NCI-H1417 treated with DMSO at 0.1 percent for 48 hours (cell line): ENCODE measurements around the gene GH1.

ENCODE experiments used
- DNase-seq: peaks from one replicate; lab custom pipeline; 2025; lab: John Stamatoyannopoulos, UW

GH1 gene

DNA sequence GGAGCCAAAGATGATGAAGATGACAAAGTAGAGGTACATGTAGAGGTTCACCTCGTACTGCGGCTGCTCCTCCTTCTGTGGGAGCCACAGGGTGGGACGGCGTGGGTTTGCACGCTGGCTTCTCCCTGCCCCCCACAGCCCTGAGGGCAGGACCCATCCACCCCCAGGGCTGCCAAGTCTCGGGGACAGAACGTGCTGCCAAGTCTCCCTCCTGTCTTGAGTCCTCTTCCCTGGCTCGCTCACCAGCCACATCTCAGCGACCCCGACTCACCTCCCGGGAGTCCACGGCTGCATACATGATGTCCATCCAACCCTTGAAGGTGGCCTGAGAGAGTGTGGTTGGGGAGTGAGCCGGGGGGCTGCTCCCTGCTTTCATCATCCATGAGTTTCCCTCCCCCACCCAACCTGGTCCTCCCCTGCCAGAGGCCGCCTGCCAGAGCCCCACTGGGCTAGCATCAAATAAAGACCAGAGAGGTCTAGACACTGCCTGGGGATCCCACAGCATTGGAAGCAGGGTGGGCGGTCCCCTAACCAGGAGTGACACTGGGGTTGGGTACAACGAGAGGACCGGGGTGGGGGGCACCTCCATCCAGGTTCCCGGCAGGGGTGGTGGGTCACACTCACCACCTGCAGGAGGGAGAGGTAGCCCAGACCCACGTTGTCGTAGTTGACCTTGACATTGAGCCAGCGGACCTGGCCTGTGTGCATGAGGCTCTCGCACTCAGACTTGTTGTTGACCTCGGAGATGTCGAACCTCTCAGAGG lies 26.3 kb upstream of the GH1 start:
- no peak for DNase-seq

DNA sequence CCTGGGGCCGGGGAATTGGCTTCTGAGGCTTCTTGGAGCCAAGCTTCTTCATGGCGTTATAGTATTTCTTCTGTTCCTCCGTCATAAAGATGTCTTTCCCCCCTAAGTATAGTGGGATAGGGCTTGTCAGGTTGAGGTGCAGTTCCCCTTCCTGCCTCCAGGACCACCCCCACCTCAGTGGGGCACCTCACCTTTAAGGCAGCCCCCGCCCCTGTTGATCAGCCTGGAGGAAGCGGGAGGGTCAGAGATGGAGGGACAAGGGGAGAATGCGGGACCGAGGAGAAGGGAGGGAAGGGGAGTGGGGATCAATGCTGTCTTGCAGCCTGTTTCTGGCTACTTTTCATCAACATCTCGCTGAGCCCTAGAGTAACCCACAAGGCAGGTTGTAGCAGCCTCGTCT lies 25.1 kb upstream of the GH1 start:
- no peak for DNase-seq

DNA sequence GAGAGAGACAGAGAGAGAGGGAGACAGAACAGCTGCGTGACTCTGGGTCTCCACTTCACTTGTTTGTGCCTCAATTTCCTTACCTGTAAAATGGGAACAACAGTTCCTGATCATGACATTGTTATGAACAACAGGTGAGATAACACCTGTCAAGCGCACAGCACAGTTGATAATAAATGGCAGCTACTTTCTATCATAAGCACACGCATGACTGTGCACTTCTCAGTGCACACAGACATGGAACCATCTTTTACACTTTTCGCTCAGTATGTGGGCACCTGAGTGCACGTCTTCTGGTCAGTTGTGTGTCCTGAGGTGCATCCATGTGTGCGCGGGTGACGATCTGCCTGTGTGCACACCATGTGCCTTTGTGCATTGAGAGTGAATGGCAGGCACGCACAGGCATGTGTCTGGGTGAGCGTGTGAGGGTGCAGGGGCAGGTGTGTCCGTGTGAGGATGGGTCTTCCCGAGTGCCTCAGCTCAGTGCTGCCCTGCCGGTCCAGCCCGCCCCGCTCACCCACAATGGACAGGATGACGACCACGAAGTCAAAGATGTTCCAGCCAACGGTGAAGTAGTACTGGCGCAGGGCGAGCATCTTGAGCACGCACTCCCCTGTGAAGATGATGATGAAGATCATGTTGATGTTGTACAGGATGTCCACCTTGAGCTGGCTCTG lies 23.8 kb upstream of the GH1 start:
- DNase-seq = no peak

DNA sequence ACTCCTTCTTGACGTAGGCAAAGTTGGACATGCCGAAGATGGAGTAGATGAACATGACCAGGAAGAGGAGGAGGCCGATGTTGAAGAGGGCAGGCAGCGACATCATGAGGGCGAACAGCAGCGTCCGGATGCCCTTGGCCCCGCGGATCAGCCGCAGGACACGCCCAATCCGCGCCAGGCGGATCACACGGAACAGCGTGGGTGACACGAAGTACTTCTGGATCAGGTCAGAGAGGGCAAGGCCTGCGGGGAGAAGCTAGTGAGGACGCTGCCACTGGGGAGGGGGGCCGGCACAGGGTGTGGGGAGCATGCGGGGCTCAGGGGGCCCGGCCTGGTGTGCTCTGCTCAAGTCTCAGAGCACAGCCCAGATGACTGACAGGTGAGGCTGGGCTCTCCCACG lies 23.1 kb upstream of the GH1 start:
- DNase-seq = no peak

DNA sequence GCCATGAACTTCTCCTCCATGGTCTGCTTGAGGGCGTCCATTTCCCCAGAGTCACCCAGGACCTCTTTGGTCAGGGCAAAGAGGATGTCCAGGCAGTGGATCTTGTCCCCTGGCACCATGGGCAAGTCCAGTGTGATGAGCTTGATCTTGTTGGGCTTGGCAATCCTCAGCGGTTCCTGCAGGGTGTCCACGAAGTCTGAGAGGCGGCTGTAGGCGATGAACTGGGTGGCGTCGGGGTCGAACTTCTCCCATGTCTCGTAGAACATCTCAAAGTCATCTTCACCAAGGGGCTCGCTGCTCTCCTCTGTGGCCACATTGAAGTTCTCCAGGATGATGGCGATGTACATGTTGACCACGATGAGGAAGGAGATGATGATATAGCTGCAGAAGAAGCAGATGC lies 22.5 kb upstream of the GH1 start:
- no peak for DNase-seq

DNA sequence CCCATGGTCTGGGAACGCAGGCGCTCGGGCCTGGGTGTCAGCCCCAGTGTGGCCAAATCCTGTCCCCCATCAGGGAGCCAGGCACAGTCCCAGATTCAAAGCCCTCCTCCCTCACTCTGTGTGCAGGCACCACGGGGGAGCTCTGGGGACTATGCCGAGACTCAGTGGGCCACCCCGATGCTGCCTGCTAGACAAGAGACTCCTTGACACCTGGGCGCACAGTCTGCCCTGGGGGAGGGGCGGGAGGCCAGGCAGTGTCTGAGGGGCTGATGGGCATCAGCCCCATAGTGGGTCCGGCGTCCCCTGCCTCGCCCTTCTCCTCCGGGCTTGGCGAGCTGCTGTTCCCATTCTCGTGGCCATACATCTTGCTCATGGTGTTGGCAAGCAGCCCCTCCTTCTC lies 21.9 kb upstream of the GH1 start:
- no peak for DNase-seq

DNA sequence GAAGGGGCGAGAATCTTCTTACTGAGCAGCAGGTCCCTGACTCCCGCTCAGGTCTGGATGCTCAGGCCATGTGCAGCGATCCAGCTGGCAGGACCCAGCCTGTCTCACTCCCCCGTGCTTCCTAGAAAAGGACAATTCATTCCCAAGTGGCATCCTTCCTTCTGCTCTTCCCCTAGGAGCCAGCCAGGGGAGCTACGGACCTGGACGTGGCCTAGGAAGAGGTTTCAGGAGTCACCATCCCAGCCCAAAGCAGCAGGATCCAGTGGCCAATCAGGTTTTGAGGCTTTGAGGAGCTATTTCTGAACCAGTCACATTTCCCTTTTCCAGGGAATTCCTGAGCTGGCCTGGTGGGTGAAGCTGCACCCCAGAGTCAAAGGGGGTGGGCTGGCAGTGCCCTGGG lies 21.2 kb upstream of the GH1 start:
- no peak for DNase-seq

DNA sequence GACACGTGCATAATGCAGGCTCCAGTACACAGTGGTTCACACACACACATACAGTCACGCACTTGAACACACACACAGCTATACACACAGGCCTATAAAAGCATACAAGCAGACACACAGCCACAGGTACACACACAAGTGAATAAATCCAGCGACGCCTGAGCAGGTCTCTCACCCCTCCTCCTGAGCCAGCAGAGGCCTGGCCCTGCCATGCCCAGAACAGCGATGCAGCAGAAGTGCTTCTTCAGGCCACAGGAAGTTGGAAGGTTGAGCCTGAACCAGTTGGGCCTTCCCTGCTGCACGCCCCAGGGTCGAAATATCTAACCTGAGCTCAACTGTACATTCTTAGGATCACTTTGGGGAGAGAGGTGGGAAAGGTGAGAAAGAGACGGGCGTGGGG lies 20.8 kb upstream of the GH1 start:
- no peak for DNase-seq

DNA sequence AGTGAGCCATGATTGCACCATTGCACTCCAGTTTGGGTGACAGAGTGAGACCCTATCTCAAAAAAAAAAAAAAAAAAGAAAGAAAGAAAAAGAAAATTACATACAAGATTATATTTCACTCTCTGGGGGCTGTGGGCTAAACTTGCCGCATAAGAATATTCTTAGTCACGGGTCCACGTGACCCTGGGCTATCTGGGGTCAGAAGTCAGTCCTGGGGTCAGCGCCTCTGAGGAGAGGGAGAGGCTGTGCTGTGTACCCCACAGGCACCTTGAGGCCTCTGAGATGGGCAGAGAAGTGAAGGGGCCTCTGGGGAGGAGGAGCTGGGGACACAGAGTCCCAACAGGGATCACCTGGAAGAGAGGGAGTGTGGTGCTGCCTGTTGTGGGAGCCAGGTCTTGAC lies 19.3 kb upstream of the GH1 start:
- DNase-seq = no peak

DNA sequence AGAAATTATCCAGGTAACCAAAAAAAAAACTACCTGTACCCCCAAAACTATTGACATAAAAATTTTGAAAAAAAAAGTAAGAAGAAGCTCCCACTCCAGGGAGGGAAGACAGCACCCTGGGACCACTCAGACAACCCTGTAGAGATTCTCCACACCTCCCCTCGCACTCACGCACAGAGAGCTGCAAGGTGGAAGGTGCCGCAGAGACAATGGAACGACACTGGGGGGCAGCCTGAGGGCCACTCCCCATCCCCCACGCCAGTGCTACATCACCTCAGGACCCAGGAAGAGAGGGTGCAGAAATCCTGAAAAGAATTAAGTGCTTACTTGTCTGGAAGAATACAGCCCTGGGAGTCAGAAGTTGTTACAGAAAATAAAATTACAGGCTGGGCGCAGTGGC lies 18.7 kb upstream of the GH1 start:
- no peak for DNase-seq

DNA sequence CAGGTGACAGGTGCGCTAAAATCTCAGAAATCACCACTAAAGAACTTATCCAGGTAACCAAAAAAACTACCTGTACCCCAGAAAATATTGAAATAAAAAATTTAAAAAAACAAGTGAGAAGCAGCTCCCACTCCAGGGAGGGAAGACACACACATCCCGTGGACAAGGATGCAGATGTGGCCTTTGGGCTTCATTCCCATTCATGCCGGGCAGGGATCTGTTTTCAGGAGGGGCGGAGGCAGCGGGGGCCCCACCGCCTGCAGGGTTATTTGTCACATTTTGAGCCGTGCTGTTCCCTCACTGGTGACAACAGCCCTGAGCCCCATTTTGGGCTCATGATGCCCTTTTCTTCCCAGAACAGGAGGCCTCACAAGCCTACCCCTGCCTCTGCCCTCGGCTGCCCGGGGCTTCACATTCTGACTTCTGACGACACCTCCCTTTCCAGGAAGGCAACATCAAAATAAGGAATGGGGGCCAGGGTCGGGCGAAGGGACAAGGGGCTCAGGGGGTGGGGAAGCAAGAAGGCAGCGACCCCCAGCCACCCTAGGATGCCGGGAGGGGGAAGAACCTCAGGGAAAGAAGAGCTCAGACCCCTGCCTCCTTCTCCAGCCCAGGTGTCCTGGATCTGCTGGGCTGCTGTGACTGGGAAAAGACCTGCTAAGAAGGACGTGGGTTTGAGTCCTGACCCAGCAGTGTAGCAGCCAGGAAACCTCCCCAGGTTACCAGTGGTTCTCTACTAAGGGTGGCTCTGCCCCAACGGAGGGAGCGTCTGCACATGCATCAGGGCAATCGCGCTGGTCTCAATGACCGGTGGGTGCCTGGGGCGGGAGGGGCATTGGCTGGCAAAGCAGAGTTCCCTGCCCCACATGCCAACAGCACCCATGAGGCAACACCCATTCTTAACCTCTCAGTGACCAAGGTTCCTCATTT lies 15.8 kb upstream of the GH1 start:
- DNase-seq = no peak

DNA sequence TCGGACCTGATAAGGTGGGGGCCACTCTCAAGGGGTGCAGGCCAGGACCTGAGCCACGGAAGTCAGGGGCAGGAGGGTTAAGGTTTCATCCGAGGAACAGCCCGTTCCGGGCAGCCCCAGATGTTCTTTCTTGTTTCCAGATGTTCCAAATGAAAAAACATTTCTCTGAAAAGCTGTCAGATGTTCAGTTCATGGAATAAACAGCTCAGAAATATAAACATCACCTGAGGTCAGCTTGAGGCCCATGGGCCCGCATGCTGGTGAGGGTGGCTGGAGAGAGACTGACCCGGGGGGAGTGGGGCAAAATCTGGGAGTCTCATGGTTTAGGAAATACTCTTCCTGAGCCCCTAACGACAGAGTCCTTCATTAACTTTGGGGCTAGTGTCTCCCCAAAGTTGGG lies 15.0 kb upstream of the GH1 start:
- no peak for DNase-seq

DNA sequence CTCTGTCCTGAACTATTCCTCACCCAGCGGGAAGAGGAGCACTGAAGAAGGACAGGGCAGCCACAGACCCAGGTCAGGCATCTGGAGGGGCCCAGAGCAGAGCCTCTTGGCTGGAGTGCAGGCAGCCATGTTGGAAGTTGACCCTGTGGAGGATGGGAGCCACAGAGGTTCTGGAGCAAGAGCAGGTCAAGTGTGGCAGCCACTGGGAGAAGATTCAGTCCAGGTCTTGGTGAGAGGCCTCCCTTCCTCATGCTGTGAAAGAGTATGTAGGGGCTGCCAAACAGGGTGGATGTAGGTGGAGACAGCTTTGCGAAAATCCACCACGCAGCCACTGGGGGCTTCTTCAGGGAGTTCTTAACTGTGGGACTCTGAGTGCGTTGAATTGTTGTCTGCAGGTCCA lies 14.1 kb upstream of the GH1 start:
- no peak for DNase-seq

DNA sequence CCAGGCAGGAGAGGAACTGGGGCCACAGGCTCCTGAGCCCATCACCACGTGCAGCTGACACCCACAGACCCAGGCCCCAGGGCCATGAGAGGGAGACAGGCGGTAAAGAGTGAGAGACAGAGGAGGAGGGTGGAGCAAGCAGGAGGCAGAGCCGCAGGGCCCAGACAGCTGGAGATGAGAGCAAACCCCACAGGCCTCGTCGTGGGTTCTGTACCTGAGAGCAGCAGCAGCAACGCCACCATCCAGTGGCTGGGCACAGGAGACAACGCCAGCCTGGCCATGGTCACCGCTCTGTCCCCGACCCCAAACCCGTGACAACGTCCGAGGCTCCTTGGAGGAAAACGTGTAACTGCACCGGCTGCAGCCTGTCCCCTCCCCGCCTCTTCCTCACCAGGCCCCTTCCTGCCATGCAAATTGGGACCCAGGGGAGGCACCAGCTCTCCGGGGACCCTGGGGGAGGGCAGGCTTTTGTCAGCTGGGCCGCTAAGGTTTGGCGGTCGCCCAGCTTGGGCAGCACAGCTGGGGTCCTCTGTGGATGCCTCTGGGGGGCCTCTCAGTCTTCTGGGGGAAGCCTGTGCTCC lies 13.4 kb upstream of the GH1 start, which contains the start of gene CD79B:
CD79B (minus strand) TSS at position 351 of the 581 bp plus-strand sequence; CDS start at position 281, 70 bp downstream.
- DNase-seq = no peak

DNA sequence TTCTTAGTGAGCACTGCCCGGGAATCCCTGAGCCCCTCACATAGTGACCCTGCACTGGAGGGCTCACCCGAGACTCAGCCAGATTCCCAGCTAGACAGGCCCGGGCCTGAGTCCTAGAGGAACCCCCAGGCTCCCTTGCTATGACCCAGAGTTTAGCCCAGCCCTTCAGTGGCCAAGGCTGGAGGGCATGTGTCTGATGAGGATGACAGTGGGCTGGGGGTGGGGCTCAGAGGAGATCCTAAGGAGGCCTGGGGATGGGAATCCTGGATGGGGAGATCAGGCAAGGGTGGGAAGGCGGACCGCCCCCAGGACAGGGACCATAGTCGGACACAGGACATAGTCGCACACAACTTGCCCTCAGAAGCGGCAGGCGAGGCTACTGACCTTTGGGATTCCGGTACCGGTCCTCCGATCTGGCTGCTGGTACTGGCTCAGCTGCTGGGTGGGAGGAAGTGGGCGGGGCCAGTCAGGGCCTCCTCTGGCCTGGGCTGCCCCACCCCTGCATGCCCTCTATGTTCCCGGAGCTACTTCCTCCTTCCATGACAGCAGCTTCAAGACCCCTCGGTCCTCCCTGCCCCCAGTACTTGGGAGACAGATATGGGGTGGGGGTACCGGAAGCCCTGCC lies 12.4 kb upstream of the GH1 start:
- DNase-seq = no peak

DNA sequence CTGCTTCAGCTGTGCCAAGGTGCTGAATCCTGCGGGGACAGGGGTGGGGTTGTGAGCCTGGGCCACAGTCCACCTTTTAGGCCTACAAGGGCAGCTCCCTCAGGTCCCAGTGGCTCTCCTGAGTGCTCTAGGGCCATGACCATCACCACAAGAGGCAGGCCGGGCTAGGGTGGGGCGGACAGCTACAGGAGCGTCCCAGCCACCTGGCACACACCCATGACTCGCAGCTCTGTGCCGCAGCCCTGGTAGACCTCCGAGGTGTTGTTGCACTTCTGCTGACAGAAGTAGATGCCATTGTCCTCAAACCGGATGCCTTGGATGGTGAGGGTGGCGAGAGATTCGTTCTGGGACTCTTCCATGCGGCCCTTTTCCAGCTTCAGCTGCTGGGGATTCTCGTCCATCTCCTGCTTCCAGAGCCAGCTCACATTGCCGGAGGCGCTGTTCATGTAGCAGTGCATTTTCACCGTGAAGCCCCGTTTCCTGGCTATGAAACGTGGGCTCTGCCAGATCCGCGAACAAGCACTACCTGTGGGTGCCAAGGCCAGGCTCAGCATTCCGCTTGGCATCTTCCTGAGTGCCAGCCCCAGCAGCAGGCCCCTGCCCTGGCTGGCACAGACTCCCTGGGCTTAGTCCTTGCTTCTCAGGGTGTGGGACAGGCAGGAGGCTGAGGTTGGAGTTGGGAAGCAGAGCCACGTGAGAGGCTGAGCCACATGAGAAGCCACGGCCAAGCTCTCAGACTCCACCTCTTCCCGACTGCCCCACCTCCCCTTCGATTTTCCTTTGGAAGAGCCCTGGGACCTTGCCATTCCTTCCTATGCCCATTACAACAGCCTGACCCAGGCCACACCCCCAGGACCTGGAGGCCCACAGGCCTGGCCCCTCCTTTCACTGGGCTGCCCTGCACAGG lies 11.5 kb upstream of the GH1 start:
- DNase-seq = no peak

DNA sequence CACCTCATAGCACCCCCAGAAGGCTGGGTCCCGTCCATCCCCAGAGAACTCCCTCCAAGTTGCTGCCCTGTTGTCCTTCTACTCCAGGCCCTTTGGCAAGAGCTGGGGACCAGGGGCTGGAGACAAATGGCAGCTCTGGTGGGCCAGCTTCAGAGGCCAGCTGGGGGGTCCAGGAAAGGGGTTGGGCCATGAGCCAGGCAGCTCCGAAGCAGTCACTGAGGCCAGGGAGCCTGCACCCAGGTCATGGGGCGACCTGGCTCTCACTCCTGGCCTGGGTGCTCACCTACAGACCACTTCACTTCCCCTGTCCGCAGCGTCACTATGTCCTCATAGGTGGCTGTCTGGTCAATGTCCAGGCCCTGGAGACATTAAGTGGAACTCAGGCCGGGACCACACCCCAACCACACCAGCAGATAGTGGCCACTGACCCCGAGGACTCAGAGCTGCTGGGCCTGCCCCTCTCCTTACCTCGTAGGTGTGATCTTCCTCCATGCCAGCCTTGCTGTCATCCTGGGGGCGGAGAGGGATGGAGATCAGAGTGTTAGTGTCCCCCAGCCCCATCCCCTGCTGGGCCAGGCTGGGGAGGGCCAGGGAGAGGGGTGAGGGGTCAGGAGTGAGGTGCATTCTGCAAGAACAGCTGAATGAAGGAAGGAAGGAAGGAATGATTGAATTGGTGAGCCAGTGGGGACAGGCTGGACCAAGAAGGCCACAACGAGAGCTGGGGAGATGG lies 10.5 kb upstream of the GH1 start:
- no peak for DNase-seq

DNA sequence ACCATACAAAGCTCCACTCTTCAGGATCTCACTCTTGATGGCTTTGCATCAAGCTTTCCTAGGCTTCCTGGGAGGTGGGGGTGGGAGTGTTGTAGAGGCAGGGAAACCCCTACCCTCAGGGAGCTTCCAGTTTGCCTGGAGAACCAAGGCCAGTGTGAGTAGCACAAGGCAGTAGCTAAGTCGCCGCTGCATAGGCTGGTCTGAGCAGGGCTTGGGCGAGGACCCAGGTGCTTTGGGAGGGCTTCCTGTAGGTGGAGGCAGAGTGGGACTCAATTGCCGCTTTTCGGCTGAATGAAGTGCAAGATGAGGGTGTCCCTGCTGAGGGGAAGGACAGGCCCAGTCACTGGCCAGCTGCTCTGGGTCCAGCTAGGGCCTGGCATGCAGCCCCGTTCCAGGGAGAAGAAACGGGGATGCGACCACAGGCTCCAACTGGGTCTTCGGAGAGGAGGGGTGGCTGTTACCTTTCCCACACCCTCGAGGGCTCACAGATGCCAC lies 9.6 kb upstream of the GH1 start:
- DNase-seq = no peak

DNA sequence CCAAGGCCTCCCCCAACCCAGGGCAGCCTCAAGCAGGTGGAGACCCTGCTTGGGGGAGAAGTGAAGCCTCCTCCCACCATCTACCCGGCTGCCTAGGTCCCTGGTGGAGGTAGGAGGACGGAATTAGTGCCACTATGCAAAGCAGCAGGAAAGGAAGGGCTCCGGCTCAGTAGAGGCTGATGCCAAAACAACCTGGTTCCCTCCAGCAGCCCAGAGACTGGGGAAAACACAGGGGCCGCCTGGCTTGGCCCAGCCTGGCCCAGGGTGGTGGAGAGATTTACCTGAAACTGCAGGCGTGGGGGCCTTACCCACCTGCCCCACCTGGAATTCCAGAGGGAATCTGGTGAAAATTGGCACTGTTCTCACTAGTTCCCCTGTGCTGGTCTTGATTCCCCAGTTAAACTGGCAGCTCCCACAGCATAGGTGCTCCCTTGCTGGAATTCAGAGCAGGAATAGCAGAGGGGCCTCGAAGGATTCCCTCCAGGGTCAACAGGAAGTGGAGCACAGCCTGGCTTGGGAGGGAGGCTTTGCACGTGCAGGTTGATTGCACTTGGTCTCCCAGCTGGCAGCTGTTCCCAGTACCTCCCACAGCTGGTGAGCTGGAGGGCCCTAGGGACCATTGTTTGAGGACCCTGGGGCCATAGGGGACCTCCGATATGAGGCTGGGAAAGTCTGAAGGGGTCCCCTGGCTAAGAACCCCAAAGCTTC lies 9.0 kb upstream of the GH1 start:
- DNase-seq = no peak
